HK-2 (cell line): ENCODE measurements around the gene ZFC3H1.
"Not testable (repeated sequence)": the region's sequence is repeated elsewhere in the genome, so short reads cannot be mapped to it uniquely, and the experiment has no call there.

Experiments
- DNase-seq: peaks from one replicate; pipeline ENCODE4 v3.0.0-alpha.2; 2018; ENCODE audit not compliant: unreplicated experiment

ZFC3H1 gene

GRCh38 chr12:71663561-71664410 lies at the start of gene ZFC3H1, which contains the start of gene THAP2:
Gene ZFC3H1, minus strand, starts transcription at chr12:71663848. Its CDS starts 238 bp downstream, at chr12:71663610.
Gene THAP2, plus strand, starts transcription at chr12:71664301. Its CDS starts 209 bp downstream, at chr12:71664510.
- DNase-seq = peak; percentile 90

DNA sequence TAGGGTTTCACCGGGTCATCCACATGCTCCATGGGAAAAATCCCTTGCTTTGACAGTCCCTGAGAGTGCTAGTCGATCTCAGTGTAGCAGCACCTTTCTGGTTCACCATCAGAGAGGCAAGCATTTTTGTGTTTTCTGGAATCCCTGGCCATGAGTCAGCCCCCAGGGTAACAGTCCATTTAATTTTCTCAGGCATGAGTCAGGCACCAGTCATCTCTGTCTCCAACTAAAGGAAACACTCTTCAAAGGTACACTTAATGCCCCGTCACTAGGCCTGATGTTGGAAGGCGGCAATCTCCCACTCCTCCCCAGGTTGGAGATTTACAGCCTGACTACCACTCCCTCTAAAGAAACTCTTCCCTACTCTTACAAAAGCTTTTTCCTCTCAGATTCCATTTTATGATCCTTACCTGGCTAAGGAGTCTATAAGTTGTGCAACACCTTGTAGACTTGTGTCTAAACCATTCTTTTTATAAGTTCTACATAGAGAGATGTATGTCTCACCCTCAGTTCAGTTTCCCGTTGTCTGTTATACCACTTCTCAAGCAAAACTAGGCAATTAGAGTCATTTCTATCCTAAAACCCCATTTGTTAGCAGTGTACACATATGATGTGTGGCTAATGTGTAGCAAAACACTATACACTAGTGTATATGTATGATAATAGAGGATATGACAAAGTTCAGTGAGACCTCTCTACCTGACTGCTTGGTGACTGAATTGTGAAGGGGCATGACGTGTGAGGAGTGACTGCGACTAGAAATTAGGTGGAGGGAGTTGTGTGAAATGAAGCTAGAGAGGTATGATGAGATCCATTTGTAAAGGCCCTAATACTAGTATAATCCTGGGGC lies 46.9 kb upstream of the ZFC3H1 start:
- peak; percentile 65 for DNase-seq

- no peak for DNase-seq
Observed at GRCh38 chr12:71708658-71709057, 45.0 kb upstream of the ZFC3H1 start.

DNA sequence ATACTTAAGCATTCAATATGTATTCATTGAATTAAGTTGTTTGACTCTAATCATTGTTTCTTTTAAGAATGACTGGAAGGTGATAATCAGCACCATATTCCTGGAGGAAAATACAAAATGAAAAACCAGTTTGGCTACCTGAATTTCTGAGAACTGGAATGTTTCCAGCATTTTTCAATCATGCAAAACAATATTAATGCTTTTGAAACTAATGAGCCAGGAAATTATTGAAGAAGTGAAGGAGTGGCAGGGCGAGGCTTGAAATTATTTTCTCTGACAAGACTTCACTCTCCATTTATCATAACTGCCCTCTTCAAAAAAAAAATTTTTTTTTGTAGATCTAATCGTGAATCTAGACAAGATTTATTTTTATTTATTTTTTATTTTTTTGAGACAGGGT lies 41.3 kb upstream of the ZFC3H1 start:
- DNase-seq = no peak

- no peak for DNase-seq
Observed at GRCh38 chr12:71703206-71703605, 39.6 kb upstream of the ZFC3H1 start.

GRCh38 chr12:71702590-71702989 lies 38.9 kb upstream of the ZFC3H1 start:
- no peak for DNase-seq

DNA sequence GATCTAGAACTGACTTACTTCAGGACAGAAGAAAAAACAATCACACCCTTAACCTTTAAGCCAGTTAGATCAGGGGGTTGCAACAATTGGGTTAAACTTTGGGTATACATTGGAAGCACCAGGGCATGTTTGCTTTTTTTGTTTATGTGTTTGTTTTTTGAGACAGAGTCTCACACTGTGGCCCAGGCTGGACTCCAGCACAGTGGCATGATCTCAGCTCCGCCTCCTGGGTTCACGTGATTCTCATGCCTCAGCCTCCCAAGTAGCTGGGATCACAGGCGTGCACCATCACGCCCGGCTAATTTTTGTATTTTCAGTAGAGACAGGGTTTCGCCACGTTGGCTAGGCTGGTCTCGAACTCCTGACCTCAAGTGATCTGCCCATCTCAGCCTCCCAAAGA lies 38.5 kb upstream of the ZFC3H1 start:
- DNase-seq = not testable (repeated sequence)

GRCh38 chr12:71695782-71696181 lies 32.1 kb upstream of the ZFC3H1 start:
- DNase-seq = no peak

DNA sequence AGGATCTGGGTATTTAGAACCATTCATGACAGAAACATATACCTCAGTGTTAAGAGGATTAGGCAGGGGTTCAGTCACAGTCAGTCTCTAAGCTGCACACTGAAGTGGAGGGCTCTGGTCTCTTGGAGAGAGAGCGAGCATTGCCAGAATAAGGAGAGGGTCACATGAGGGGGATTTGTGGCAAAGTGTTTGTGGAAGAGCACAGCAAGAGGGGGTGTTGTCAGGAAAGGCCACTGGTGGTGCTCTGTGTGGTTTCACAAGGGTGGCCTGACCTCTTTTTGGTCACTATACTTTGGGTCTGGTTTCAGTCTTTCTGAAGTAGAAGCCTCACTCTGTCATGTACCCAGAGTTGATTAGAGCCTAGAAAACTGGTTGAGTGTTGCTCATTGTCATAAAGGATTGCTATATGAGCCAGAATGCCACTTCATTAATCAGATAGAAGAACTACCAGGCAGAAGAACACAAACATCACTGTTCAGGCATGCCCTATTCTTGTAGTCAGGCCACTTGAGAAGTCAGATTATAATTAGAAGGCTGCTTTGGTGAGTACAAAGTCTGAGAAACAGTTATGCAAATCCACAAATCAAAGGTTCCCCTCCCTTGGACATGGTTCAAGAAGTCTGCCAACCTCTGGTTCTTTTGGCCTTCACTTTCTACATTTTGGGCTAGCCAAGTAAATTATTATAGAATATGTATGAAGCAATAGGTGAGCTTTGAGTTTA lies 30.6 kb upstream of the ZFC3H1 start:
- DNase-seq = no peak

DNA sequence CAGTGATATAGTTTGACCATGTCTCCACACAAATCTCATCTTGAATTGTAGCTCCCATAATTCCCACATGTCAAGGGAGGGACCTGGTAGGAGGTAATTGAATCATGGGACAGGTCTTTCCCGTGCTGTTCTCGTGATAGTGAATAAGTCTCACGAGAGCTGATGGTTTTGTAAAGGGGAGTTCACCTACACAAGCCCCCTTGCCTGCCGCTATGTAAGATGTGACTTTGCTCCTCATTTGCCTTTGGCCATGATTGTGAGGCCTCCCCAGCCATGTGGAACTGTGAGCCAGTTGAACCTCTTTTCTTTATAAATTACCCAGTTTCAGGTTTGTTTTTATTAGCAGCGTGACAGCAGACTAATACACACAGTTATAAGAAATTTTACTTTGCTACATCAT lies 30.0 kb upstream of the ZFC3H1 start:
- DNase-seq = not testable (repeated sequence)

DNA sequence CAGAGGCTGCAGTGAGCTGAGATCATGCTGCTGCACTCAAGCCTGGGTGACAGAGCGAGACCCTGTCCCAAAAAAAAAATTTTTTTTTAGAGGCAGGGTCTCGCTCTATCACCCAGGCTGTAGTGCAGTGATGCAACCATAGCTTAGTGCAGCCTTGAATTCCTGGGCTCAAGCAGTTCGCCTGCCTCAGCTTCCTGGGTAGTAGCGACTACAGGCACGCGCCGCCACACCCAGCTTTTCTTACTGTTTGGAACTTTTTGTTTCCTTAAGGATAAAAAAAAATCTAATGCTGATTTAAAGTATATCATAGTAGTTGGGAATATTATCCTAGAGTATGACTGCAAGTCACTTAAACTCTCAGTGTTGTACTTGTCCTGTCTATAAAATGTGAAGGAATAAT lies 29.5 kb upstream of the ZFC3H1 start:
- no peak for DNase-seq

DNA sequence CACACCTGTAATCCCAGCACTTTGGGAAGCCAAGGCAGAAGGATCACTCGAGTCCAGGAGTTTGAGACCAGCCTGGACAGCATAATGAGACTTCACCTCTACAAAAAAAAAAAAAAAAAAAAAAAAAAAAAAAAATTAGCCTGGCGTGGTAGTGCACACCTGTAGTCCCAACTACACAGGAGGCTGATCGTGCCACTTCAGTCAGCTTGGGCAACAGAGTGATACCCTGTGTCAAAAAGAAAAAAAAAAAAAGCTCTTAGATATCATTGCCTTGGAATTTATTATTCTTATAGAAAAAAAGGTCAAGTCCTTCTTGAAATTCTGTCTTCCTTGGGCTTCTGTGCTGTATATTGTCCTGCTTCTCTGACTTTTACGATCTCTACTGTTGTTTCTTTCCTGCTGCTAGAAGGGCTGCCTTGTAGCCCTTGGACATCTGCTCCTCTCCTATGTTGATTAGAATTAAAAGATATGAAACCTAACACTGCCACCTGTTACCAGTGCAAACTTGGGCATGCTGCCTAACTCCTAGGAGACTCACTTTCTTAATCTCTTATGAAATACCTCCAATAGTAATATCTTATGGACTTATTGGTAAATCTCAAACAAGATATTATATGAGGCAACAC lies 28.0 kb upstream of the ZFC3H1 start:
- no peak for DNase-seq

DNA sequence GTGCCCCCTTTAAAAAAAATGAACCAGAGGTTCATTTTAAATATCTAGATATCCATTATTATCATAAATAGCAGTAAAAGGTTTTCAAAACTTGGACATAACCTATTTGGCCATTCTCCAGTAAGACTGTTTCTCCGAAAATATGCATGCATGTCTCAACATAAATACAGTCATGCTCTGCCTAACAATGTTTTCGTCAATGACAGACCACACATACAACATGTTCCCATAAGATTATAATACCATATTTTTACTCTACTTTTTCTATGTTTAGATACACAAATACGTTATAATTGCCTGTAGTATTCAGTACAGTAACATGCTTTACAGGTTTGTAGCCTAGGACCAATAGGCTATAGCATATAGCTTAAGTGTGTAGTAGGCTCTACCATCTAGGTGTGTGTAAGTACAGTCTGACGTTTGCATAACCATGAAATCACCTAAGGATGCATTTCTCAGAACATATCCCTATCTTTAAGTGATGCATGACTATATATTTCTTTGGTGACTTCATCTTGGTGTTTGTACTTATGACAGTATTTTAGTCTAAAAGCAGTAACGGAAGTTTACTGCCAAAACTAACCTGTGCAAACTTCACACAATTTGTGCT lies 25.4 kb upstream of the ZFC3H1 start:
- no peak for DNase-seq

DNA sequence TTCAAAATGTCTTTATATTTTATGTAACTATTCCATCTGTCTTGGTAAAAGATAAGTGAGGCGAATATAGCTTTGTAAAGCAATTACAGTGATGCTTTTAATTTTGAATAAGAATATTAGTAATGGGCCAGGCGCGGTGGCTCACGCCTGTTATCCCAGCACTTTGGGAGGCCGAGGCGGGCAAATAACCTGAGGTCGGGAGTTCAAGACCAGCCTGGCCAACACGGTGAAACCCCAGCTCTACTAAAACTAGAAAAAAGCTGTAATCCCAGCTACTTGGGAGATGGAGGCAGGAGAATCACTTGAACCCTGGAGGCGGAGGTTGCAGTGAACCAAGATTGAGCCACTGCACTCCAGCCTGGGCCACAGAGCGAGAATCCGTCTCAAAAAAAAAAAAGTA lies 23.5 kb upstream of the ZFC3H1 start:
- DNase-seq = not testable (repeated sequence)

DNA sequence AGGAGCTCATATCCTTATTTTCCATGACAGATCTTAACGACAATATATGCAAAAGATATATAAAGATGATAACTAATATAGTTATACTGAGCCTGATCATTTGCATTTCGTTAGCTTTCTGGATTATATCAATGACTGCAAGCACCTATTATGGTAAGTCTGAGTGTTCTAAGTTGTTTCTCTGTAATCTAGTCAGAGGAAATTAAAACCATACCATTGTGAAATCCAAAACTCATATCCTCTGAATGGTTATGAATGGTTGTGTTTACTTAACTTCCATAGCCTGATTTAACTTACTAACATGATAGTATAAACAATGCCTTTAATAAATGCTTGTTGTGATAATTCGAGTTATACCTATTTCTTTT lies 23.0 kb upstream of the ZFC3H1 start:
- no peak for DNase-seq

DNA sequence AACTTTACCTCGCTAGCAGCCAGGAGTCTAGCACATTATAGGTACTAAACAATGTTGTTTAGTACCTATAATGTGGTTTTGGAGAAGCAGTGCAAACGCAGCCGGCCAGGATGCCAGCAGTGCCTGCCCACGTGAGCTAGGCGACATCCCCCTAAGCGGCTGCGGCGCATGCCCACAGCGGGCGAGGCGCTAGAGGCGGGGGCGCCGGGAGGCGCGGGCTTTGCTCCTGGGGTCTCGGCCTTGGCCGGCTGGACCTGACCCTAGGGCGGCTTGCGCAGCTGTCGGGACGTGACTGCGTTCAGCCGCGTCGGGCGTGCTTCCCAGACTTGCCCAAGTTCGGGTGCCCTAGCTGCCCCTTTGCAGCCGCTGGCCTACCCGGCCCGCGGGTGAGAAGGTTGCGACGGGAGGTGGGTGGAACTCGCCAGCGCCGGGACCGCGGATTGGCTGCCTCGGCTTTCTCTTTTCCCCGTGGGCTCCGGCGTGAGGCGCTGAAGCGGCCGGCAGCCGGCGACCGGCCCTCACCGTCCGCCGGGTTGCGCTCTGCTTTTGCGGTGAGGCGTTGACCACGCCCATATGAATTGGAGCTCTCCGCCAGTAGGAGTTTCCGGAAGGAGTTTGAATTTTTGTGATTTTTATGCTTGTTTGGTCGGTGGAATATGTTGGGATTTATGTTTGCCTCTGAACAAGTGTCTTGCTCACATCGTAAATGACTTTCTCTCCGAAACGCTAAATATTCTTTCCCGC lies 22.4 kb upstream of the ZFC3H1 start, which contains the start of gene TMEM19:
TMEM19 (plus strand) TSS at position 169 of the 744 bp plus-strand sequence. CDS start 599 bp downstream, outside the sequence.
- peak; percentile 90 for DNase-seq

- peak; percentile 13 for DNase-seq
Observed at GRCh38 chr12:71685312-71685906, 21.8 kb upstream of the ZFC3H1 start.

DNA sequence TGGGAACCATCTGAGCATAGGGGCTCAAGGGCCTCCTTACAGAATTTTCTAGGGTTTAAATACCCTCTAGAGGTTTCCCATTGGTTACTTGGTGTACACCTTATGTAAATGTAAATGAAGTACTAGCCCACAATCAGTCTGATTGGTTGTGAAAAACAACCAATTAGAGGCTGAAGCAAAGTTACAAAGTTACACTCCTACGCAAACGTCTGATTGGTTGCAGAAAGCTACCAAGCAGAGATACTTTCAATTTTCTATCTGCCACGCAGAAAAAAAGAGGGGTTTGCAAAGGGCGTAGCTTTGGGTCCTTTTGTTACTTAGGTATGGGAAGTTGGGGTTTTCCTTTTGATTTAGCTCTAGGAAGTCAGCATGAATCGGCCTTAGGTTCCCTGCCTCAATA lies 20.4 kb upstream of the ZFC3H1 start:
- no peak for DNase-seq

GRCh38 chr12:71683633-71684032 lies 20.0 kb upstream of the ZFC3H1 start:
- no peak for DNase-seq

DNA sequence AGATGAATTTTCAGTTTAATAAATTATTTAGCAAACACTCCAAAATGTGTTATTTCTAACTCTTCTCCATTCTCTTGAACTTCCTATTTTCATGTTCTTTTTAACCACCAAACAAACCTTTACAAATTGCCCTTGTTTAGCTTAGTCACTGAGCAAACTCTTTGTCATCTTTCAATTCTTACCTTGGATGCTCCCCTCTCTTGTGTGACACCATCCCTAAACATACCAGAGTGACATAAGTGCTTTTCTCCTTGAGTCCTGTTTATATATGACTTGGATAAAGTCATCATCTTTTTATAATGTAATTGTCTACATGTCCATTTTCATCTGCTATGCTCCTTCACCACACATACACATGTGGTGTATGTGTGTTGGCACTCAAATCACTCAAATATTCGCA lies 18.8 kb upstream of the ZFC3H1 start:
- DNase-seq = no peak
